Measurements from ENCODE around the gene RTP5. TPM values are rescaled to one million over a fixed set of nuclear protein-coding genes. Genes with fewer than 3 reads are reported as not detected.

RTP5 gene
- total and polyA plus RNA-seq, 2 of the 8 experiments (the other 6 are each of a cell fraction or from before 2014, with no cell fraction given): not detected

- POLR2A ChIA-PET (ENCODE audit: partially characterized antibody): no interaction called here
- H3K79me2 ChIP-seq (ENCODE audit: control insufficient read depth in 1 of 2, insufficient read depth in 2 of 2, low read length in 2 of 2): no peaks in the 10 kb centered on the region
- H3K27ac ChIP-seq (ENCODE audit: low read depth, low read length): no peak overlapping the region
- FAIRE-seq: no peak
- no peak for TF ChIP-seq KDM1A (IDR thresholded peaks at IDR 0.05; ENCODE audit: borderline replicate concordance, low read length)
- TF ChIP-seq ZNF274 (IDR thresholded peaks at IDR 0.05; ENCODE audit: borderline replicate concordance, extremely low read depth, low read length): no peak
- TF ChIP-seq MAX (IDR thresholded peaks at IDR 0.05): no peak
- TF ChIP-seq SP4 (IDR thresholded peaks at IDR 0.05; ENCODE audit: low read length): no peak
- no peak for TF ChIP-seq RNF2 (IDR thresholded peaks at IDR 0.05; ENCODE audit: borderline replicate concordance, low read depth, low read length, missing control alignments, poor library complexity, severe bottlenecking)
- no peak for TF ChIP-seq GABPA (IDR thresholded peaks at IDR 0.05; ENCODE audit: borderline replicate concordance, insufficient read depth, low read length)
- TF ChIP-seq ATF2 (IDR thresholded peaks at IDR 0.05; ENCODE audit: low read length): no peak
- no peak for TF ChIP-seq MAFK (IDR thresholded peaks at IDR 0.05; ENCODE audit: low read depth, low read length)
- no peak for TF ChIP-seq POLR2A (IDR thresholded peaks at IDR 0.05; ENCODE audit: control extremely low read depth in 1 of 2, low read depth in 2 of 2, low read length in 2 of 2)
- TF ChIP-seq SIN3A (conservative IDR thresholded peaks at IDR 0.05 in 1 of 2, IDR thresholded peaks at IDR 0.05 in 1 of 2; ENCODE audit: low read depth in 1 of 2, low read length in 2 of 2): no peak
- no peak overlapping the region for H4K91ac ChIP-seq (replicated peaks; ENCODE audit: insufficient read length, low read length)
- no peak overlapping the region for H2BK20ac ChIP-seq (ENCODE audit: low read length)
- no peak overlapping the region for H2AK5ac ChIP-seq (ENCODE audit: low read depth, low read length)
- no peak overlapping the region for H3K18ac ChIP-seq (ENCODE audit: extremely low read depth, low read length)
- no peak overlapping the region for H3K4me2 ChIP-seq (ENCODE audit: insufficient read depth in 1 of 2, low read depth in 2 of 2, low read length in 2 of 2)
- CTCF ChIA-PET (ENCODE audit: partially characterized antibody): interaction anchor here (1.3 kb wide), 1 partner anchor 142 kb away, joined by 3 read pairs; no protein-coding TSS in a partner anchor
- H3K4ac ChIP-seq (replicated peaks; ENCODE audit: insufficient read length, low read depth, low read length): no peak overlapping the region
- no peak overlapping the region for H3K14ac ChIP-seq (ENCODE audit: insufficient read length)
- no peaks in the 10 kb centered on the region for H3K36me3 ChIP-seq (ENCODE audit: control insufficient read depth in 2 of 4, insufficient read depth in 4 of 4, low read length in 3 of 4)
- H2BK15ac ChIP-seq (ENCODE audit: low read length): no peak overlapping the region
- no peak overlapping the region for H4K8ac ChIP-seq (ENCODE audit: extremely low read depth, insufficient read depth, low read length)
- no peak overlapping the region for H2BK5ac ChIP-seq (ENCODE audit: low read depth, low read length)
- no peak overlapping the region for H2BK120ac ChIP-seq (replicated peaks; ENCODE audit: low read depth, low read length)
- H3K56ac ChIP-seq (replicated peaks; ENCODE audit: insufficient read length, low read depth, low read length): no peak overlapping the region
- no peak overlapping the region for H2AFZ ChIP-seq (ENCODE audit: low read length)
- H3K23ac ChIP-seq (ENCODE audit: insufficient read length): no peak overlapping the region
- no peak overlapping the region for H3K9ac ChIP-seq (replicated peaks in 1 of 4; ENCODE audit: extremely low read depth in 1 of 4, low read depth in 3 of 4, low read length in 3 of 4)
- H3K9me3 ChIP-seq (ENCODE audit: insufficient read depth in 2 of 2, low read depth in 1 of 2, low read length in 1 of 2): peaks cover 7 to 18% of the 10 kb centered on the region in 2 experiments; a peak in 3 of 4 replicates
- no peak for DNase-seq (ENCODE audit: low read depth in 1 of 2, low spot score in 2 of 2)
- no peaks in the 10 kb centered on the region for H3K79me1 ChIP-seq (ENCODE audit: low read depth, low read length)
- H3K4me3 ChIP-seq (ENCODE audit: extremely low read depth in 1 of 4, insufficient read depth in 2 of 4, low read depth in 3 of 4, low read length in 4 of 4): no peak overlapping the region
- no peaks in the 10 kb centered on the region for H3K23me2 ChIP-seq (ENCODE audit: low read depth, low read length)
- no peaks in the 10 kb centered on the region; a peak in 1 of 7 replicates for H3K4me1 ChIP-seq (replicated peaks in 1 of 4; ENCODE audit: control insufficient read depth in 3 of 4, insufficient read depth in 4 of 4, low read length in 3 of 4)
- WGBS, 2 experiments (ENCODE audit: extremely low coverage in 1 of 2, insufficient coverage in 1 of 2, insufficient read length in 1 of 2, insufficient replicate concordance in 2 of 2, low coverage in 1 of 2, low lambda C conversion rate in 2 of 2, missing lambda C conversion rate in 1 of 2): 91% methylated on average over 7 of the region's 17 CpGs; no CpG with 5 or more reads in 1 of the 2 experiments
- no peaks in the 10 kb centered on the region for H3K27me3 ChIP-seq (replicated peaks in 1 of 4; ENCODE audit: control insufficient read depth in 3 of 4, extremely low read depth in 1 of 4, insufficient read depth in 3 of 4, low read length in 3 of 4)
- H4K20me1 ChIP-seq (replicated peaks in 1 of 2; ENCODE audit: control insufficient read depth in 1 of 2, insufficient read depth in 2 of 2, low read length in 2 of 2): no peaks in the 10 kb centered on the region
- H2BK12ac ChIP-seq (ENCODE audit: low read depth, low read length): no peak overlapping the region
- no peak overlapping the region for H4K5ac ChIP-seq (ENCODE audit: insufficient read length, low read depth, low read length)
Observed at GRCh38 chr2:241874277-241874925, 4.9 kb downstream of the RTP5 start.
